Endothelial cell of umbilical vein (primary cell): Measurements from ENCODE around the gene SMPD1. TPM values are rescaled to one million over a fixed set of nuclear protein-coding genes. Genes with fewer than 3 reads are reported as not detected.
A peak's percentile ranks its signal among the peaks of the same experiment; 100 is the strongest.

ENCODE experiments used
- BruUV-seq: library from RNA; stranded (reverse); fragments of 400-500 nt; replicated peaks from 2 replicates; lab custom pipeline; 2021; lab: Mats Ljungman, UMichigan
- CTCF ChIA-PET: fragments of 300-600, 350-600 bp; sonication (Branson Sonifier 250); formaldehyde crosslinking; loops from one replicate; lab custom pipeline; 2021; ENCODE audit warnings: antibody characterized with exemption, inconsistent platforms; lab: Charles Lee
- POLR2A ChIA-PET: fragments of 300-600, 350-600 bp; sonication (Branson Sonifier 250); formaldehyde crosslinking; loops from one replicate; lab custom pipeline; 2021; ENCODE audit warnings: antibody characterized with exemption, inconsistent platforms; lab: Charles Lee
- DNase-seq: peaks from one replicate; pipeline ENCODE4 v3.0.0-alpha.2; 2011; ENCODE audit warnings: low read depth, low spot score
- FAIRE-seq: peaks from 2 replicates; lab custom pipeline; 2011; peaks lifted over from hg19 to GRCh38; lab: Jason Lieb, UNC
- H2AFZ ChIP-seq: 2 replicates; pipeline ENCODE4 v1.6.0; 2012; ENCODE audit warnings: low read depth, low read length, control low read depth, inconsistent platforms
- H3K27ac ChIP-seq: 2 replicates; pipeline ENCODE4 v1.5.1; 2011; ENCODE audit warnings: low read depth, mild to moderate bottlenecking, control low read depth, low read length, moderate library complexity; ENCODE audit not compliant: insufficient read depth
- H3K27me3 ChIP-seq, 2 experiments: 2 replicates each; pipeline versions ENCODE4 v1.6.0 to v1.6.1; 2011; ENCODE audit warnings: low read length in 2 of 2, mixed read lengths in 1 of 2; ENCODE audit not compliant: control insufficient read depth in 2 of 2, insufficient read depth in 2 of 2
- H3K36me3 ChIP-seq, 2 experiments: 2 replicates in 1 of 2; 3 replicates in 1 of 2; pipeline ENCODE4 v1.5.1; 2011; ENCODE audit warnings: low read length in 2 of 2, mild to moderate bottlenecking in 1 of 2, moderate library complexity in 1 of 2; ENCODE audit not compliant: control insufficient read depth in 2 of 2, insufficient read depth in 2 of 2; ENCODE audit errors: extremely low read depth in 1 of 2
- H3K4me1 ChIP-seq: 3 replicates; pipeline ENCODE4 v1.5.1; 2011; ENCODE audit warnings: mild to moderate bottlenecking, low read length; ENCODE audit not compliant: control insufficient read depth, insufficient read depth; ENCODE audit errors: extremely low read depth
- H3K4me2 ChIP-seq: 2 replicates; pipeline ENCODE4 v1.6.1; 2011; ENCODE audit warnings: low read length, control low read depth, mixed read lengths; ENCODE audit not compliant: insufficient read depth
- H3K4me3 ChIP-seq, 3 experiments: fragments of 200-600 bp in 1 of 3; sonication (generic), shearing (Covaris generic) in 1 of 3; replicated peaks in 1 of 3; 2 replicates each; pipeline ENCODE4 v1.5.1; 2011 to 2016; ENCODE audit warnings: control low read depth in 3 of 3, low read length in 3 of 3, mild to moderate bottlenecking in 2 of 3, inconsistent platforms in 1 of 3, low read depth in 1 of 3, moderate library complexity in 1 of 3; ENCODE audit not compliant: insufficient read depth in 1 of 3
- H3K79me2 ChIP-seq: 2 replicates; pipeline ENCODE4 v1.6.0; 2012; ENCODE audit warnings: low read length, inconsistent platforms; ENCODE audit not compliant: control insufficient read depth, insufficient read depth
- H3K9ac ChIP-seq: replicated peaks from 2 replicates; pipeline ENCODE3; 2011; ENCODE audit warnings: low read length, control low read depth; ENCODE audit not compliant: insufficient read depth; ENCODE audit errors: extremely low read depth
- H3K9me1 ChIP-seq: replicated peaks from 3 replicates; pipeline ENCODE4 v1.6.0; 2011; ENCODE audit warnings: mild to moderate bottlenecking, low read length; ENCODE audit not compliant: control insufficient read depth, insufficient read depth; ENCODE audit errors: extremely low read depth
- H3K9me3 ChIP-seq: replicated peaks from 2 replicates; pipeline ENCODE4 v1.5.1; 2012; ENCODE audit warnings: low read length, inconsistent platforms; ENCODE audit not compliant: control insufficient read depth, insufficient read depth
- H4K20me1 ChIP-seq: replicated peaks from 2 replicates; pipeline ENCODE3; 2011; ENCODE audit warnings: mild to moderate bottlenecking, low read length; ENCODE audit not compliant: control insufficient read depth, insufficient read depth; ENCODE audit errors: extremely low read depth
- CTCF ChIP-seq, 2 donors: IDR thresholded peaks; 1 replicate in 1 of 2; 2 replicates in 1 of 2; pipeline ENCODE4 v1.5.1; 2011; ENCODE audit warnings: low read length in 2 of 2, mild to moderate bottlenecking in 2 of 2, moderate library complexity in 2 of 2, control low read depth in 1 of 2, inconsistent platforms in 1 of 2, low read depth in 1 of 2; ENCODE audit not compliant: insufficient read depth in 1 of 2; ENCODE audit errors: extremely low read depth in 1 of 2
- EZH2 ChIP-seq: IDR thresholded peaks from 2 replicates; pipeline ENCODE4 v1.6.1; 2012; ENCODE audit warnings: borderline replicate concordance, low read depth, mild to moderate bottlenecking, moderate library complexity, low read length, inconsistent platforms; ENCODE audit not compliant: severe bottlenecking
- FOS ChIP-seq: IDR thresholded peaks from 2 replicates; pipeline ENCODE4 v1.6.1; 2011; ENCODE audit warnings: mild to moderate bottlenecking, low read length, moderate library complexity, borderline replicate concordance; ENCODE audit not compliant: insufficient read depth
- GATA2 ChIP-seq: IDR thresholded peaks from 2 replicates; pipeline ENCODE4 v1.7.0; 2011; ENCODE audit warnings: low read depth, mild to moderate bottlenecking, moderate library complexity, mixed read lengths, low read length; ENCODE audit not compliant: insufficient read length, insufficient read depth
- JUN ChIP-seq: IDR thresholded peaks from 2 replicates; pipeline ENCODE4 v1.6.1; 2011; ENCODE audit warnings: borderline replicate concordance, low read depth; ENCODE audit not compliant: insufficient read length, insufficient read depth
- MAX ChIP-seq: IDR thresholded peaks from 2 replicates; pipeline ENCODE4 v1.6.1; 2011; ENCODE audit not compliant: insufficient read depth, insufficient read length
- MYC ChIP-seq: IDR thresholded peaks from one replicate; pipeline ENCODE4 v1.6.1; 2011; ENCODE audit warnings: mild to moderate bottlenecking, low read depth, low read length
- POLR2A ChIP-seq: IDR thresholded peaks from 2 replicates; pipeline ENCODE4 v1.6.1; 2012; ENCODE audit warnings: low read depth, mild to moderate bottlenecking, control low read depth, low read length
- POLR2AphosphoS5 ChIP-seq: IDR thresholded peaks from 2 replicates; pipeline ENCODE4 v1.6.1; 2012; ENCODE audit warnings: low read depth, mild to moderate bottlenecking, control low read depth, low read length, moderate library complexity; ENCODE audit not compliant: insufficient read depth
- dilution Hi-C: fragments of 300-500 bp; cut with MboI; formaldehyde crosslinking; loops from one replicate; pipeline ENCODE4 v1.15.0; 2019; ENCODE audit warnings: low sequenced_read_pairs; ENCODE audit not compliant: extremely low pct_ligation_motif_present
- intact Hi-C: fragments of 100-400 bp; cut with micrococcal nuclease; formaldehyde crosslinking; loops from one replicate; pipeline ENCODE4 v1.10.0; 2022
- polyA plus RNA-seq, 4 experiments: library from polyadenylated mRNA; depleted of rRNA in 3 of 4; stranded (reverse) in 3 of 4; unstranded in 1 of 4; fragments of >200 nt; gene quantifications; 2 replicates each; pipeline versions ENCODE4 v1.2.1 to v1.2.3, GENCODE V29; 2011 to 2012; ENCODE audit warnings: missing spikeins in 1 of 4
- total RNA-seq: library from RNA; stranded (reverse); gene quantifications from 2 replicates; pipeline ENCODE4 v1.2.3, GENCODE V29; 2021

Gene SMPD1
- total and polyA plus RNA-seq, 2 donors (not counting 3 experiments of a cell fraction or from before 2014, with no cell fraction given) = 58.9 to 93.6 TPM

GRCh38 chr11:6417907-6418556, 27.8 kb downstream of the SMPD1 start:
- Histone ChIP-seq H2AFZ (peak overlapping the region; percentile 96), H3K4me3 (peak overlapping the region; percentile 78 to 88 (median 86)), H3K36me3 (no peaks in the 10 kb centered on the region), H3K9me3 (no peaks in the 10 kb centered on the region), H3K9ac (no peak overlapping the region), H3K27ac (no peak overlapping the region), H3K27me3 (peaks cover 5% of the 10 kb centered on the region in 2 experiments), H3K9me1 (no peaks in the 10 kb centered on the region), H3K4me2 (peak overlapping the region; percentile 86), H4K20me1 (no peaks in the 10 kb centered on the region), H3K79me2 (no peaks in the 10 kb centered on the region), H3K4me1 (peaks cover 10% of the 10 kb centered on the region)
- FAIRE-seq (peak; percentile 74), DNase-seq (peak; percentile 20)
- POLR2A ChIA-PET = interaction anchor here (1.3 kb wide), 1 partner anchor 28 kb away, joined by 5 read pairs; the partner anchor contains the start of gene SMPD1
- TF ChIP-seq POLR2AphosphoS5 = no peak
- TF ChIP-seq MYC = no peak
- no peak for TF ChIP-seq MAX
- TF ChIP-seq POLR2A = no peak
- TF ChIP-seq EZH2 = no peak
- TF ChIP-seq GATA2 = no peak
- no peak for TF ChIP-seq JUN
- no peak for TF ChIP-seq FOS
- no peak for TF ChIP-seq CTCF (IDR thresholded peaks at IDR 0.05; ENCODE audit: extremely low read depth in 1 of 2, insufficient read depth in 1 of 2, low read depth in 1 of 2, low read length in 2 of 2)
- CTCF ChIA-PET = interaction anchor here (0.5 to 3.5 kb wide), 10 partner anchors 19 to 200 kb away, joined by 3 to 40 read pairs (median 4); partner anchors contain the start of genes ARFIP2 and TIMM10B
- intact Hi-C loops = loop anchor here (2.0 kb wide), 1 partner anchor 63 kb away; the partner anchor contains the start of genes ARFIP2 and TIMM10B
- dilution Hi-C loops = no loop called here
- TSS peak; percentile 65 for BruUV-seq
